ENCODE measurements around the gene MAPK7. TPM values are rescaled to one million over a fixed set of nuclear protein-coding genes. Genes with fewer than 3 reads are reported as not detected.
A peak's percentile ranks its signal among the peaks of the same experiment; 100 is the strongest.

The MAPK7 gene
- total RNA-seq, 2 donors from 2014 or later = 36.6 to 37.9 TPM

GRCh38 chr17:19369107-19369778 lies 9.1 kb upstream of the MAPK7 start:
- Histone ChIP-seq H3K4me3 (no peak overlapping the region), H3K27me3 (no peaks in the 10 kb centered on the region), H3K4me1 (no peaks in the 10 kb centered on the region), H3K9ac (ENCODE audit: low read depth in 2 of 2, low read length in 2 of 2) (no peak overlapping the region), H3K36me3 (no peaks in the 10 kb centered on the region), H3K9me3 (no peaks in the 10 kb centered on the region), H3K27ac (no peak overlapping the region)
- intact Hi-C loops (cut with DNase I) = loop anchor here (10.0 kb wide), 1 partner anchor 396 kb away; no protein-coding TSS in a partner anchor
- peak; percentile 66 for DNase-seq
- TF ChIP-seq CTCF (IDR thresholded peaks at IDR 0.05) = no peak

- Histone ChIP-seq H3K4me3 (no peak overlapping the region), H3K9ac (ENCODE audit: low read depth in 2 of 2, low read length in 2 of 2) (no peak overlapping the region), H3K27me3 (no peaks in the 10 kb centered on the region), H3K27ac (no peak overlapping the region), H3K4me1 (no peaks in the 10 kb centered on the region), H3K36me3 (no peaks in the 10 kb centered on the region), H3K9me3 (no peaks in the 10 kb centered on the region)
- no peak for TF ChIP-seq CTCF (IDR thresholded peaks at IDR 0.05)
- intact Hi-C loops (cut with DNase I) = loop anchor here (10.0 kb wide), 1 partner anchor 395 kb away; no protein-coding TSS in a partner anchor
- peak; percentile 59 for DNase-seq
Measured at GRCh38 chr17:19369846-19370492, 8.3 kb upstream of the MAPK7 start.

- H3K4me1 ChIP-seq = no peaks in the 10 kb centered on the region
- no peaks in the 10 kb centered on the region for H3K27me3 ChIP-seq
- H3K9me3 ChIP-seq = no peaks in the 10 kb centered on the region
- TF ChIP-seq CTCF (IDR thresholded peaks at IDR 0.05) = no peak
- no peak for DNase-seq
- no peak overlapping the region for H3K9ac ChIP-seq (ENCODE audit: low read depth in 2 of 2, low read length in 2 of 2)
- no peak overlapping the region for H3K27ac ChIP-seq
- H3K36me3 ChIP-seq = no peaks in the 10 kb centered on the region
- intact Hi-C loops (cut with DNase I) = no loop called here
- no peak overlapping the region for H3K4me3 ChIP-seq
Measured at GRCh38 chr17:19370493-19370960, 7.8 kb upstream of the MAPK7 start.

GRCh38 chr17:19371259-19372010 lies 6.9 kb upstream of the MAPK7 start:
- intact Hi-C loops (cut with DNase I) = no loop called here
- Histone ChIP-seq H3K4me3 (no peak overlapping the region), H3K27ac (no peak overlapping the region), H3K36me3 (no peaks in the 10 kb centered on the region), H3K27me3 (no peaks in the 10 kb centered on the region), H3K4me1 (no peaks in the 10 kb centered on the region), H3K9me3 (no peaks in the 10 kb centered on the region), H3K9ac (ENCODE audit: low read depth in 2 of 2, low read length in 2 of 2) (no peak overlapping the region)
- no peak for DNase-seq
- no peak for TF ChIP-seq CTCF (IDR thresholded peaks at IDR 0.05)

DNA sequence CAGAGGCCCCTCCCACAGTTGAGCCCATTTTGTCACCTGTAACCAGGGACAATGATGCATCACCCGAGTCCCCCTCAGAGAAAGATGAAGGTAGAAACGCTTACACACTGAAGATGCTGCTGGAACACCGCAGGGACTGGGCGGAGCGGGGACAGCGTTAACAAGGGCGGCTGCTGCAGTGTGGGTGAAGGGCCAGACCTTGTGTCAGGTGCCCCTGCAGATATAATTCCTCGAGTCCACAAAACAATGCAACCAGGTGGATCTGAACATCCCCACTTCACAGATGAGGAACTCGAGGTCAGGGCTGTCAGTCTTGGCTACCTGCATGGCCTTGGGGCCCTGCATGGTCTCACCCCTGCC lies 6.3 kb upstream of the MAPK7 start:
- DNase-seq = no peak
- no peak for TF ChIP-seq CTCF (IDR thresholded peaks at IDR 0.05)
- no peak overlapping the region for H3K27ac ChIP-seq

More for the DNA sequence above, 6.3 kb upstream of the MAPK7 start:
- H3K9me3 ChIP-seq = no peaks in the 10 kb centered on the region
- H3K4me3 ChIP-seq = no peak overlapping the region
- H3K9ac ChIP-seq (ENCODE audit: low read depth in 2 of 2, low read length in 2 of 2) = no peak overlapping the region
- no peaks in the 10 kb centered on the region for H3K27me3 ChIP-seq
- H3K36me3 ChIP-seq = no peaks in the 10 kb centered on the region
- intact Hi-C loops (cut with DNase I) = no loop called here
- H3K4me1 ChIP-seq = peaks cover 3% of the 10 kb centered on the region
